CD1c-positive myeloid dendritic cell (primary cell): ENCODE measurements around the gene NEO1.
"Not testable (repeated sequence)": the region's sequence is repeated elsewhere in the genome, so short reads cannot be mapped to it uniquely, and the experiment has no call there.

Source experiments
- DNase-seq: peaks from one replicate; pipeline ENCODE4 v3.0.0-alpha.2; 2016; ENCODE audit errors: extremely low spot score

NEO1 gene

DNA sequence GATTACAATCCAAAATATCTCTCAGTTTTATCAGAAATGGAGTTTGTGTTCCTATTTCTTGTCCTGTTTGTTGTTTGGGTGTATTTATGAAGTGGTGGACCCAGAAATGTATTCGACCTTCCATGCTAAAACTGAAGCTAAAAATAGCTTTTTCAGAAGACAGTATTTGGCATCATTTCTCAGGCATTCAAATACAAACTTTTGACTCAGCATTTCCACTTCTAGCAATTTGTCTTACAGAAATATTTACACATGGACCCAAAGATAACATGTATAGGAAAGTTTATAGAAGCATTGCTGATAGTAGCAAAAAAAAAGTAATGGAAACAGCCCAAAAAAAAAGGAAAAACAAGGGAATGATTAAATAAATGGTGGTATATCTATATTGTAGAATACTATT lies 160.2 kb downstream of the NEO1 start:
- DNase-seq: no peak

DNA sequence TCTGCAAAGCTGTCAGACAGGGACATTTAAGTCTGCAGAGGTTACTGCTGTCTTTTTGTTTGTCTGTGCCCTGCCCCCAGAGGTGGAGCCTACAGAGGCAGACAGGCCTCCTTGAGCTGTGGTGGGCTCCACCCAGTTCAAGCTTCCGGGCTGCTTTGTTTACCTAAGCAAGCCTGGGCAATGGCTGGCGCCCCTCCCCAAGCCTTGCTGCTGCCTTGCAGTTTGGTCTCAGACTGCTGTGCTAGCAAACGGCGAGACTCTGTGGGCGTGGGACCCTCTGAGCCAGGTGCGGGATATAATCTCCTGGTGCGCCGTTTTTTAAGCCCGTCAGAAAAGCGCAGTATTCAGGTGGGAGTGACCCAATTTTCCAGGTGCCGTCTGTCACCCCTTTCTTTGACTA lies 169.2 kb downstream of the NEO1 start:
- DNase-seq: not testable (repeated sequence)

DNA sequence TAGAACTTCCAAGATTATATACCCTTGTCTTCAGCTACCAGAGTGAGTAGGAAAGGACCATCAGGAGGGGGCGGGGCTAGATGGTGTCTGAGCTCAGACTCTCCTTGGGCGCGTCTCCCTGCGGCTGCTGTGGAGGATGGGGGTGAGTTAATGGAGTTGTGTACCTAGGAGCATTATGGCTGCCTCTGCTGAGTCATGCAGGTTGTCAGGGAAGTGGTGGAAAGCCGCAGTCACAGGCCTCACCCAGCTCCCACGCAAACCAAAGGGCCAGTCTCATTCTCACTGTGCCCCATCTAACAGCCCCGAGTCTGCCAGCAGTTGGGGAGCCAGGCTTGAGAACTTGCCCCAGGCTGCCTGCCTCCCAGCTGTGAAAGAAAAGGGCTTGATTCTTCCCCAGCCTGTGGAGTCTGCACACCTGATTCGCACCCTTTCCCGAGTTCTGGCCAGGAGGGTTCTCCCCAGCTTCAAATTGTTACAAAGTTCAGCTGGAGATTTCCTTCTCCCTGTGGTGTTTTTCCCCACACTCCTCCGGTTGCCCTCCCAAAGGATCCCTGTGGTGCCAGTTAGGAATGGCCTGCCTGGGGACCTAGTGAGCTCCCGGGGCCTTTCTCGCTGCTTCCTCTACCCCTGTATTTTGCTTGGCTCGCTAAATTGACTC lies 173.2 kb downstream of the NEO1 start:
- no peak for DNase-seq

DNA sequence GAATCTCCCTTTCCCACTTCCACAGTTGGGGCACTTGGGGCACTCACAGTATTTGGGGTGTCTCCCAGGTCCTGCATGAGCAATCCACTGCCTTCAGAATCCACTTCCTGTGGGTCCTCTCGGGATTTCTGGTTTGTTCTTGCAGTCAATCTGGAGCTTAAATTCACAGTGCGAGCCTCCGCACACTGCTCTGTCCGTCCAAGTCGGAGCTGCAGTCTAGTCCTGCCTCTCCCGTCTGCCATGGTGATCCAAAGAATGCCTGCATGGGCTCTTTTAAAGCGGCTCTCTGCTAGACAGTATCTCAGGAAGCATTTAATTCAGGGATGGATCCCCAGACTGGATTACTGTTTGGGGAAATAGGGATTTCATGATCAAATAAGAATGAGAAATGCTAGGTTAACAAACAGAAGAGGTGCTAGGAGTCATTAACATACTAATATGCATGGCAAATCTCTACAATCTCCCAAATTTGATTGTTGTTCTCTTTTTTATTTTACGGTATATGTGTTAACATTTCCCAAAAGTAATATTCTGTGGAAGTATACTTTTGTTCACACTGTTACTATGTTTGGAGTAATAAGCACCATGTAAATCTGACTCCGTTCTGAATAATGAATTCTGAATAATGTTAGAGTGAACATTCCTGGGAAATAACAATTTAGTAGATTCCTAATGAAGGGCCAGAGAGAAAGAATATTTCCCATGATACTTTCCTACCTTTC lies 174.0 kb downstream of the NEO1 start:
- no peak for DNase-seq

DNA sequence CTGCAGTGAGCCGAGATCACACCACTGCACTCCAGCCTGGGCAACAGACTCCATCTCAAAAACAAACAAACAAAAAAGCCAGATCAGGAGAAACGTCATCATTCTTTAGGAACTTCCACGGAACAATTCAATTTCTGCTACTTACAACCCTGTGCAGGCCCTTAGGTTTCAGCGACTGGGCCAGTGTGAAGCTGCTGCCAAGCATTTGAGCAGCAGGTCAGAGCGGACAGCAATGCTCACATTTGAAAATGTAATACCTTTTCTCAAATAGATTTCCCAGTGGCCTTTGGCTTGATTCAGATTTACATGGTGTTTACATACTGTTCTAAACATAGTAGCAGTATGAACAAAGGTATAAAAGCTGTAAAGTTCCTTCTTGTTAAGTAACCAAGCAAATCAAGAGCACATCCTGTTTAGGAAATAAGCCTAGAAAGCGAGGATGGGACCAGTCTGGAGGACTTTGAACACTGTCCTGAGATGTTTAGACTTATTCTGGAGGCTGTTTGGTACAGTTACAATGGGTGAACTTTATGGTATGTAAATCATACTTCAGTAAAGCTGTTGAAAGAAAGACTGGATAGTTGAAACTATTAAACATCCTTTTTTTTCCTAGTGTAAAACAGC lies 175.3 kb downstream of the NEO1 start:
- DNase-seq: no peak

DNA sequence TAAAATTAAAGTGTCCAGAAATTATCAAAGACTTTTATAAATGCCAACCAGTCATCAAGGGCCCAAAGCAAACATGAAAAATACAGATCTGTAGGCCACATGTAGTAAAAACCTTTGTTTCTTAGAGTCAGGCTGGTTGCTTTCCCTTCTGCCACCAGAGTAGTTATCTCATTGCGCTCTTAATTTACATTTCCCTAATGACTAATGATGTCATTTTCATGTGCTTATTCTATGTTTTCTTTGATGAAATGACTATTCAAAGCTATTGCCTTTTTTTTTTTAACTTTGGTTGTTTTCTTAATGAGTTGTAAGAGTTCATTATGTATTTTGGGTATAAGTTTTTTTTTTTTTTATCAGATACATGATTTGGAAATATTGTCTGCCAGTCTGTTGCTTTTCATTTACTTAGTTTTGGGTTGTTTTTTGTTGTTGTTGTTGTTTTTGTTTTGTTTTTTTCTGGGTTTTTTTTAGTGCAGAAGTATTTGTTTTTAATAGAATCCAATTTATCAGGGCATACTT lies 175.9 kb downstream of the NEO1 start:
- no peak for DNase-seq

DNA sequence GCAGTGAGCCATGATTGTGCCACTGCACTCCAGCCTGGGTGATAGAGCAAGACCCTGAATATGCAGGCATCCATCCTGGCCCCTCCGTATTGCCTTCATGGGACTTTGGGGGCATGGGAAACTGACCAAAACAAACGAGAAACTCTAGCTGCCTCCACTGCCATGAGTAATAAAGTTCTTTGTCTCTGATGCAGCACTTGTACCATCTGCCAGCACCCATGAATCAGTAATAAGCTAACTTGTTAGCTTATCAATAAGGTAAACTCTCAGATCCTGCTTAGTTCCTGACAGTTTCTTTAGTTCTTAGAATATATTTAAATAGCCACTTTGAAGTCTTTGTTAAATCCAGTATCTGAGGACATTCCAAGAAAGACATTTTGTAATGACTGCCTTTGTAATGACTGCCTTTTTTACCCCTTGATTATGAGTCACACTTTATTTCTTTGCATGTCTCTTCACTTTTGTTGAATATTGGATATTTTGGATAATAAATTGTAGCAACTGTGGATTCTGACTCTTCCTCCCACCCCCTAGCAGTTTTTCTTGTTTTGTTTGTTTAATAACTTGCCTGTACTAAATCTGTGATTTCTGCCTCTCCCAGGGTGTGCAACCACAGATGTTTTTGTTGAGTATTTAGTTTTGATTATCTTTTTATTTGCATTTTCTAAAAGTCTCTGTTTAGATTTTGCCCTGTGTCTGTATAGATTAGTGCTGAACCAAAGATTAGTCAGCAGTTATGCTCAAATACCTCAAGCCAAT lies 179.6 kb downstream of the NEO1 start:
- DNase-seq: no peak

DNA sequence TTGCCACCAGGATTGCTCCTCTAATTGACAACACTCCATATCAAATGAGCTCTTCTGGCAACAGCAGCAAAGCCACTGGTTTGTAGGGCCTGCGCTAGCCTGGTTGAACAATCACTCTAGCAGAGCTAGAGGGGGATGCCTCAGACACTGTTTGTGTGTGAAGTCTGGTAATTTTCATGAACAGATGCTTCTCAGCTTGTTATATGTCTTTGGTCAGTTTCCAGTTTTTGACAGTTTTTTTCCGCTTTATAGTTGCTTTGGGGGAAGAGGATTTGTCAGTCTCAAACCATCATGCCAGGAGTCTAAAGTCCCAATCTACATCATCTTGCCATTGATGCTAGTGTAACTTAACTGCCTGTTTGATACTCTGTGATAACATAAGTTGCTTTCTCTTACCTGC lies 180.5 kb downstream of the NEO1 start:
- no peak for DNase-seq

DNA sequence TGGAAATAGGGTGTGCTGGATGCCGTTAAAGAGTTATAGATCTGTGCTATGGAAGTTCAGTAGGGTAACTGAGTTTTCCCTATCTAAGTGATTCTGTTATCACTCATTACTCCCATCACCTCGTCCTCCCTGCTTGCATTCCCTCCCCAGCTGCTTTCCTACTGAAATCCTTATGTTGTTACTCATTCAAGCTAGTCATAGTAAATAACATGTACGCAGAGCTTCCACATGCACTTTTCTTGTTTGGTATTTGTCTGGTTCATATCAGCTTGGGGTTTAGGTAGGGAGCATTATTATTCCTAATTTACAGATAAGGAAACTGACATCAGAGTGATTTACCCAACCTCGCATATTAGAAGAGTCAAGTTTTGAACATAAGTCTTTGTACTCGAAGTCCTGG lies 181.4 kb downstream of the NEO1 start:
- no peak for DNase-seq

DNA sequence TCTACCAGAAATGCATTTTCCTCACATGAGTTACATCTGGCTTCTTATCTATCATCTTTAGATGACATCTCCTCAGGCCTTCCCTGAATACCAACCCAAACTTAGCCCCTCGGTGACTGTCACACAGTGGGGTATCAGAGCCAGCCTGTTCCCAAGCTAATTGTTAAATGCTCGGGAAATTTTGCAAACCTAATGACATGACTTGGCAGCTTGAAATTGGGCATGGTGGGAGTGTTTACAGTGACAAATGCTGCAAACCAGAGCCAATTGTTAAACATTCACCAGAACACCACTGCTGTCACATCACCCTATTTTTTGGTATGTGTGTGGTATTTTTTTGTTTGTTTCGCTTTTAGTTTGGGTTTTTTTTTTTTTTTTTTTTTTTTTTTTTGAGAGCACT lies 185.6 kb downstream of the NEO1 start:
- no peak for DNase-seq

DNA sequence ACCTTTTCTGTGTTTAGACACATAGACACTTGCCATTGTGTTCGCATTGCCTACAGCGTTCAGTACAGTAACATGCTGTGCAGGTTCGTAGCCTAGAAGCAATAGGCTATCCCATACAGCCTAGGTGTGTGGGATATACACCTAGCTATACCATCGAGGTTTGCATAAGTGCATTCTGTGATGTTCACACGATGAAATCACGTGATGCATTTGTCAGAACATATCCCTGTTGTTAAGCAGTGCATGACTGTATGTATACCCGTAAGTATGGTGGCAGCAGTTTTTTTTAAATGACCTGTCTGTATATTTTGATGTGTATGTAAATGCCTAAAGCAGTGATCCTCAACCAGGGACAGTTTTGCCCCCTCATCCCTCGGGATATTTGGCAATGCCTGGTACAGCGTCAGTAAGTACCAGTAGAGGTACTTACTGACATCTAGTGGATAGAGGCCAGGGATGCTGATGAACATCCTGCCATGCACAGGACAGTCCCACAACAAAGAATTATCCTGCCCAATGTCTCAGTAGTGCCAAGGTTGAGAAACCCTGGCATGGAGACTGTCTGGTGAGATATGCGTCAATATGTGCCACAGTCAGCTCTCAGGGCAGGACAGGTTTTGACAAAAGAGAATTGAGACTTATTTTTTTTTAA lies 187.4 kb downstream of the NEO1 start:
- DNase-seq: no peak

DNA sequence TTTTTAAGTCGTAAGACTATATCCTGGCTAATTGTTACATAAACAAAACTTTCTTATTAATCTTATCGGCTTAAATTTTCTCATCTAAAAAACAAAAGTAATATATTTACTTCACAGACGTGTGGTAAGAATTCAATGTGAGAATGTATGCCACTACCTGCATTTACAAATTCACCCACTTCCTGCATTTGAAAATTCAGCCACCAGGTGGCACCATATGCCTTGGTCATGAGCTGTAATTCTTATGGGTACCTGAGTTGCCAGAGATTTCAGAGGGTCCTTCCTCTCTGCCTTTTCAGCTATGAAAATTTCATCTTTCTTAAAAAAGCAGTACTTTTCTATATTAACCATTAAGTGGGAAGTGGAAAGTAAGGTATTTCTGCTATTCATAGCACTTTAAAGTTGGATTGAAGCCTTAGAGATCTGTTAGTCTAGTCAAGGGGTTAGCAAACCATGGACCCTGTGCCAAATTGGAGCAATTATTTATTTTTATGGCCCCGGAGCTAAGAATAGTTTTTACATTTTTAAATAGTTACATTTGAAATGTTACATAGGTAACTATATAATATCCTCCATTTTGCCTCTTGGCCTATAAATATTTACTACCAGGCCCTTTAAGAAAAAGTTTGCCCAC lies 188.7 kb downstream of the NEO1 start:
- DNase-seq: peak; percentile 75

DNA sequence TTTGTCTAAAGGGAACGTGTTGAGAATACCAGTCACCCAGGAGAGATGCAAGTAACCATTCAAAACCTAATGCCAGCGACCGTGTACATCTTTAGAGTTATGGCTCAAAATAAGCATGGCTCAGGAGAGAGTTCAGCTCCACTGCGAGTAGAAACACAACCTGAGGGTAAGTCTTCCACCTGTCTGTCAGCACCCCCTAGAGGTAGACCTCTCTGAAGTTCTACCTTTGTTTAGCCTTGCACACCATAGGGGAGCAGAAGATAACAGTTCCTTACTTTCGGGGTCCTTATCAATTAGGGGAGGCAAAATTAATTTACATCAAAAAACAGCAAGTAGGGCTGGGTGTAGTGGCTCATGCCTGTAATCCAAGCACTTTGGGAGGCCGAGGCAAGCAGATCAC lies 192.1 kb downstream of the NEO1 start:
- no peak for DNase-seq

DNA sequence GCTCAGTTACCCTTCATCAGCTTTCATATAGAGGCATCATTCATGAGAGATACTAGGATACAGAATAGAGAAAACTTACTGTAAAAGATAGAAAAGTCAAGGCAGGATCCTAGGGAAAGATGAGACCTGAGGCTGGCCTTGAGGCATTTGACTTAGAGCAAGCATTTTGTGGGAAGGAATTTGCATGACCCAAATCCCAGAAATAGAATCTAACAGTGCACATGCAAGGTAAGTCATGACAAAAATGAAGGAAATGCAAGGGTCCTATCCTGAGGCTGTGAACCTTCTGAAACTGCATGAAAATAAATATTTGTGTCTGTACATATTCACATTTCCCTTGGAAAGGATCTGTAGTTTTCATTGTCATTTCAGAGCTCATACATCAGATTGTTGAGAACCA lies 194.2 kb downstream of the NEO1 start:
- DNase-seq: no peak

DNA sequence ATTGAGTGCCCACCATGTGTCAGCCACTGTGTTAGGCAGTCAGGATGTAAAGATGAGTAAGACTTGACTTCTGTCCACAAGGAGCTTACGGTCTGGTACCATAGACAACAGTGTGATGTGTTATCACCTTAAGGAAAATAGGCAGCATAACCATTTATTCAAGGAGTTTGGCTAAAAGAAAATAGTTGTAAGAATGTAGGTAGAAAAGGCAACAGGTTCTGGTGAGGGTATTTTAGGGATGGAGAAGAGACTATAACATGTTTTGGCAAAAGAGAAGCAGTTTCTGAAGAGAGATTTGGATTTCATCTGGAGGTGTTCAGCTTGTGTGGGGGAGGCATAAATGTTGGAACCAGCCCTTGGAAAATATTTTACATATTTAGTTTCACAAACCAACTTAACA lies 194.6 kb downstream of the NEO1 start:
- DNase-seq: no peak

DNA sequence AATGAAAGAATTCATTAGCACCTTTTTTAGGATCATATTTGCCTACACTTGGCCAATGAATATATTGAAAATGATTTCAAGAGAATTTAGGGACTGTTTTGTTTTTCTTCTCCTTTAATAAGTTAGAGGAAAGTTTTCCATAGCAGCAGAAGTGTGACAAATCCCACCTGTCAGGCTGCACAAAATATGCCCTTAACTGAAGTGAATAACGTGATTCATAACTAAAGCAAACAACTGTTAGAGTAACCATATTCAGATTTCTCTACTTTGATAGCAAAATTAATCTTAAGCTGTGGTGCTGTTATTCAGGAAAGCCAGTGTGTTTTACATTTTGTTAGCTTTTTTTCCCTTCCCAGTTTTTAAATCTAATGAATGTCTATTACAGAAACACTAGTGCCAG lies 195.1 kb downstream of the NEO1 start:
- no peak for DNase-seq

DNA sequence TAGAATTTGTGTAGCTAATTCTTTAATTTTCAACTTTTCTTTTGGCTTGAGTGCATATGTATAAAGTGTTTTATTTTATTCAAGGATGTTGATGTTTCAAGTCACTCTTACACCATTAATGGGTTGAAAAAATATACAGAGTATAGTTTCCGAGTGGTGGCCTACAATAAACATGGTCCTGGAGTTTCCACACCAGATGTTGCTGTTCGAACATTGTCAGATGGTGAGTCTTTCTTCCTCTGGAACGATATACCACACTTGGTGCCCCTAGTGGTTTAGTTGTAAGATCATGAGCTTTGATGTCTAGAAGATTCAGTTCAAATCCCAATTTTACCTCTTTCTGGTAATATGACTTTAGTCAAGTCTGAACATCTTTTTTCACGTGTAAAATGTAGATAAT lies 197.2 kb downstream of the NEO1 start:
- no peak for DNase-seq

DNA sequence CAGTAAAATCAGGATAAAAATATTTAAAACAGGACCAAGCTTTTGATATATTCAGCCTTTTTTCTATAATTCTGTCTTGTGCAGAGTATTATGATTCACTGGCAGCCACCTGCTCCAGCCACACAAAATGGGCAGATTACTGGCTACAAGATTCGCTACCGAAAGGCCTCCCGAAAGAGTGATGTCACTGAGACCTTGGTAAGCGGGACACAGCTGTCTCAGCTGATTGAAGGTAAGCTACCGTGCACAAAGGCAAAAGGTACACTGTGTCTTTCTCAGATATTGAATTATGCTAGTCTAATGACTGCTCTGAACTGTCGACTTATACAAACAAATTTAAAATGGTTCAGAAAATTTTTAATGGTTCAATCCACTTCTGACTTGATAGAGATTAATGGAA lies 202.3 kb downstream of the NEO1 start:
- no peak for DNase-seq

DNA sequence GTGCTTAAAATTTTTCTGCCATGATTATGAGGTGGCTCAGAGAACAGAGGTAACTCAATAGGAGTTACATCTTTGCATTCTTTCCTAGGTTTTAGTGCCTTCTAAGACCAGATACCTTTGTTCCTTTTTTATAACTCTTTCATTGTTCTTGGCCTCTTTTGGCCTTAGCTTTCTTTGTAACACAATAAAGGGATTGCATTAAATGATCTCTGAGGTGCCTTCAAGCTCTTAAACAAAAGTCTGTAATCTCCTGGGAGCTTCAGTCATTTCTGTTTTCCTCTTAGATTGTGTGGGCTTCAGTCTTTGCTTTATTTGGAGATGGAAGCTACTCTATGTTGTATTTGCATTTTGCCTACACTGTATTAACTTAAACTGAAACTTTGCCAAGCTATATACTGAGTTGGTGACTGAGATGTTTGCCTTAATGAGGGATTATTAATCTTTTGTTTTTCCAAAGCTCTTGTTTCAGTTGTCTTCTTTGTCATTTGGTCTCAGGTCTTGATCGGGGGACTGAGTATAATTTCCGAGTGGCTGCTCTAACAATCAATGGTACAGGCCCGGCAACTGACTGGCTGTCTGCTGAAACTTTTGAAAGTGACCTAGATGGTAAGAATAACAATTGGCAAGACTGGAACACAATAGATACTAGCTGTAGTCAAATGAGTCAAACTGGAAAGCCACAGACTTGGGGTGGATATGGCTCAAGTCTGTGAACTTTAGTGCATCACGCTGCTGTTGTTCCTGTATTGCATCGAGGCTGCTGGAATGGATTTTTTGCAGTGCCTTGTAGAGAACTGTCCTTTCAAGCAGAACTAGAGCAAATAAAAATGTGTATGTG lies 206.2 kb downstream of the NEO1 start:
- DNase-seq: no peak

DNA sequence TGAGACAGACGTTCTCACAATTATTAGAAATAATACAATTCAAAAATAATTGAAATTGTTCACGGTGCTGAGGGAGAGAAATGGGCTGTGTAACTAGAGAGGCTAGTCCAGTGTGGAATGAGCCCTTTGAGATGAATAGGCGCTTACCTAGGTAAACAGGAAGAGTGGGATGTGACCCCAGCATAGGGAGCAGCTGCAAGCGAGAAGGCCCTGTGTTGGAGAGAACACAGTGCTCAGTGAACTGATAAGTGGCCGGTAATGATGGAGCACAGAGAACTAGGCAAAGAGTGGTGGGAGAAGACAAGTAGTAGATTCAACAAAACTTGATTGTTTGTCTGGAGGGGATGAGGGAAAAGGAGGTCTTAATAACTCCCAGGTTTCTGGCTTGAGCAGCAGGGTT lies 212.6 kb downstream of the NEO1 start:
- no peak for DNase-seq
